H1 (cell line): Measurements from ENCODE around the gene SLC16A6. TPM values are rescaled to one million over a fixed set of nuclear protein-coding genes. Genes with fewer than 3 reads are reported as not detected.

Source experiments
- ASH2L ChIP-seq: fragments of 200-600, 300-600 bp; sonication (generic); IDR thresholded peaks from one replicate; pipeline ENCODE4 v1.7.1; 2017; ENCODE audit warnings: low read length
- BCL11A ChIP-seq, 2 experiments: IDR thresholded peaks; one replicate each; pipeline ENCODE4 v1.6.1; 2011; ENCODE audit warnings: low read depth in 2 of 2, low read length in 2 of 2, mild to moderate bottlenecking in 2 of 2
- CBX8 ChIP-seq: fragments of 300-800, 300-1000 bp; sonication (generic); IDR thresholded peaks from 2 replicates; pipeline ENCODE4 v1.7.1; 2016; ENCODE audit warnings: low read depth, low read length, borderline replicate concordance
- CEBPB ChIP-seq: IDR thresholded peaks from 2 replicates; pipeline ENCODE4 v1.6.1; 2012; ENCODE audit warnings: low read depth, low read length
- CHD1 ChIP-seq: IDR thresholded peaks from 2 replicates; pipeline ENCODE4 v1.6.1; 2012; ENCODE audit warnings: low read depth, low read length, improper control_type of control experiment
- CREB1 ChIP-seq: IDR thresholded peaks from 2 replicates; pipeline ENCODE4 v1.6.1; 2012; ENCODE audit warnings: inconsistent platforms
- GABPA ChIP-seq: IDR thresholded peaks from 2 replicates; pipeline ENCODE4 v1.6.1; 2011; ENCODE audit warnings: mild to moderate bottlenecking, low read length, moderate library complexity, borderline replicate concordance; ENCODE audit not compliant: insufficient read depth
- HDAC6 ChIP-seq: IDR thresholded peaks from one replicate; pipeline ENCODE4 v1.7.1; 2012; ENCODE audit warnings: low read depth, mild to moderate bottlenecking, inconsistent platforms, low read length, moderate library complexity
- JUN ChIP-seq: IDR thresholded peaks from 2 replicates; pipeline ENCODE4 v1.6.1; 2011; ENCODE audit warnings: low read depth, mild to moderate bottlenecking, improper control_type of control experiment, low read length
- JUND ChIP-seq: IDR thresholded peaks from 2 replicates; pipeline ENCODE4 v1.6.1; 2011; ENCODE audit warnings: mild to moderate bottlenecking, improper control_type of control experiment, low read length
- NRF1 ChIP-seq: IDR thresholded peaks from 2 replicates; pipeline ENCODE4 v1.6.1; 2011; ENCODE audit warnings: mild to moderate bottlenecking, low read depth, low read length, improper control_type of control experiment
- POU5F1 ChIP-seq: IDR thresholded peaks from 2 replicates; pipeline ENCODE4 v1.6.1; 2011; ENCODE audit warnings: low read depth, mild to moderate bottlenecking, low read length, moderate library complexity
- RAD21 ChIP-seq, 2 experiments: IDR thresholded peaks in 1 of 2; conservative IDR thresholded peaks in 1 of 2; 2 replicates each; pipeline ENCODE4 v1.6.1; 2011; ENCODE audit warnings: low read depth in 2 of 2, low read length in 2 of 2, improper control_type of control experiment in 1 of 2, inconsistent platforms in 1 of 2, mild to moderate bottlenecking in 1 of 2, moderate library complexity in 1 of 2
- SIN3A ChIP-seq, 2 experiments: IDR thresholded peaks in 1 of 2; conservative IDR thresholded peaks in 1 of 2; 2 replicates each; pipeline ENCODE4 v1.6.1; 2011 to 2012; ENCODE audit warnings: low read length in 2 of 2, improper control_type of control experiment in 1 of 2, low read depth in 1 of 2, mild to moderate bottlenecking in 1 of 2
- SP1 ChIP-seq: IDR thresholded peaks from 2 replicates; pipeline ENCODE4 v1.6.1; 2011; ENCODE audit warnings: low read depth, low read length
- TAF7 ChIP-seq: optimal IDR thresholded peaks from 2 replicates; pipeline ENCODE3; 2011; ENCODE audit warnings: low read depth, mild to moderate bottlenecking, inconsistent platforms, low read length, moderate library complexity, borderline replicate concordance
- TCF12 ChIP-seq: IDR thresholded peaks from 2 replicates; pipeline ENCODE4 v1.6.1; 2011; ENCODE audit warnings: low read depth, mild to moderate bottlenecking, low read length
- TEAD4 ChIP-seq: IDR thresholded peaks from 2 replicates; pipeline ENCODE4 v1.6.1; 2012; ENCODE audit warnings: low read depth, low read length, inconsistent platforms, mixed read lengths
- YY1 ChIP-seq: IDR thresholded peaks from 2 replicates; pipeline ENCODE4 v1.6.1; 2011; ENCODE audit warnings: low read depth, mild to moderate bottlenecking, low read length
- ZNF274 ChIP-seq: IDR thresholded peaks from 2 replicates; pipeline ENCODE4 v1.7.0; 2012; ENCODE audit warnings: low read length, borderline replicate concordance; ENCODE audit errors: extremely low read depth
- polyA plus RNA-seq, 7 experiments: library from polyadenylated mRNA; depleted of rRNA in 3 of 7; stranded (reverse) in 5 of 7; unstranded in 2 of 7; fragments of >200 nt in 5 of 7; fragments of 200-250 nt in 2 of 7; gene quantifications; 1 replicate in 5 of 7; 2 replicates in 1 of 7; 4 replicates in 1 of 7; pipeline versions ENCODE4 v1.2.1 to v1.2.3, GENCODE V29; 2011 to 2013; ENCODE audit warnings: missing spikeins in 2 of 7, mixed read lengths in 2 of 7
- total RNA-seq: library from RNA; stranded (reverse); fragmentation: NEBNext Ultra II Directional; extraction: Animal tissue kit (Norgen Biotek cat#: 25700); gene quantifications from 2 replicates; pipeline ENCODE4 v1.2.1, GENCODE V29; 2021
- TF ChIP-seq, protein P1 (sequence below): IDR thresholded peaks from 2 replicates; pipeline ENCODE4 v1.6.1; 2012; ENCODE audit warnings: low read length, inconsistent platforms
- TF ChIP-seq, protein P2 (sequence below): IDR thresholded peaks from 2 replicates; pipeline ENCODE4 v1.6.1; 2011; ENCODE audit warnings: low read depth, mild to moderate bottlenecking, low read length; ENCODE audit not compliant: insufficient read depth

Gene SLC16A6
- total and polyA plus RNA-seq, 2 of the 8 experiments (the other 6 are each of a cell fraction or from before 2014, with no cell fraction given): 0.17 to 0.22 TPM

DNA sequence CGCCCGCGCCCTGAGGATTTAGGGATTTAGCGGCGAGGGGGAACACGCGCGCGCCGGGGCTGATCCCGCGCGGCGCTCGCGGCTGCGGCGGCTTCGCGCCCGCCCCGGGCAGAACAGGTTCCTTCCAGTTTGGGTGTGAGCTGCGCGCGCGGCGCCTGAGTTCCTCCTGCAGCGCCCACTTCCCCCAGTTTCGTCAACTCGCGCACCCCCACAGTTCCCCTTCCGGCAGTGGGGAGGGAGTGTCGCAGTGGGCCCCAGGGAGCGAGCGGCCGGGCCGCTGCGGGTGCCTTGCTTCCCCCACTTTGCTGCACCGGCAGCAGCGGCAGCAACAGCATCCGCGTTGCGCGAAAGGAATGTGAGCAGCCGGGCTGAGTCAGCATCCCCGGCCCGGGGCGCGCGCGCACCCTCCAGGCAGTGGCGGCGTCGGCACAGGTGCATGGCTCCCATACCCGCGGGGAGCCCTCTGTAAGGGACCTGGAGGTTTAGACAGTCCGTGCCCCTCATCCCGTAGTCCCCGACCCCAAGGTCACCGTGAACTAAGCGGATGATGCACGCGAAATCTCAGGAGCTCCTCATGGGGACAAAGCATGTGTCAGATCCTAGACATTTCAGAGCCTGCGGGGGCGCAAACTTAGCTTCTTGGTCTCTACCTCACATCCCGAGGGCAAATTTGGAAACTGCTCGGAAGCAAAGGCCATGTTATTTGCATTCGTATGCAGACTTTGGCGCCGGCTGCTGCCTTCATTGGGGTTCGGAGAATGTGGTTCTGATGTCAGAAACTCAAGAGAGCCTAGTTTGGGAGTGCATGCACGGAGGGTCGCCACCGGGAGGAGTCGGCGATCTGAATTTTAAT is 1.1 kb upstream of the SLC16A6 start (continued):
- TF ChIP-seq YY1 (no peak), CHD1 (no peak), CREB1 (0 out of 2 replicates have a peak, but pooled peaks have one; percentile 4), TAF7 (peak; percentile 47), JUN (no peak), TCF12 (no peak), TEAD4 (peak; percentile 51; the same call in 1 of the 2 replicates), NRF1 (no peak), ZNF274 (no peak), CBX8 (no peak), GABPA (no peak), SIN3A (conservative IDR thresholded peaks at IDR 0.05 in 1 of 2, IDR thresholded peaks at IDR 0.05 in 1 of 2; ENCODE audit: low read depth in 1 of 2, low read length in 2 of 2) (no peak; a peak in 1 of 4 replicates), BCL11A (IDR thresholded peaks at IDR 0.05; ENCODE audit: low read depth in 2 of 2, low read length in 2 of 2) (no peak), RAD21 (IDR thresholded peaks at IDR 0.05 in 1 of 2, conservative IDR thresholded peaks at IDR 0.05 in 1 of 2; ENCODE audit: low read depth in 2 of 2, low read length in 2 of 2) (peak; percentile 24 to 46; a peak in 3 of 4 replicates), JUND (no peak), HDAC6 (no peak), POU5F1 (no peak), CEBPB (no peak), ASH2L (peak; percentile 83), SP1 (no peak)
- TF ChIP-seq, protein P1, sequence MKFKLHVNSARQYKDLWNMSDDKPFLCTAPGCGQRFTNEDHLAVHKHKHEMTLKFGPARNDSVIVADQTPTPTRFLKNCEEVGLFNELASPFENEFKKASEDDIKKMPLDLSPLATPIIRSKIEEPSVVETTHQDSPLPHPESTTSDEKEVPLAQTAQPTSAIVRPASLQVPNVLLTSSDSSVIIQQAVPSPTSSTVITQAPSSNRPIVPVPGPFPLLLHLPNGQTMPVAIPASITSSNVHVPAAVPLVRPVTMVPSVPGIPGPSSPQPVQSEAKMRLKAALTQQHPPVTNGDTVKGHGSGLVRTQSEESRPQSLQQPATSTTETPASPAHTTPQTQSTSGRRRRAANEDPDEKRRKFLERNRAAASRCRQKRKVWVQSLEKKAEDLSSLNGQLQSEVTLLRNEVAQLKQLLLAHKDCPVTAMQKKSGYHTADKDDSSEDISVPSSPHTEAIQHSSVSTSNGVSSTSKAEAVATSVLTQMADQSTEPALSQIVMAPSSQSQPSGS: no peak
- TF ChIP-seq, protein P2, sequence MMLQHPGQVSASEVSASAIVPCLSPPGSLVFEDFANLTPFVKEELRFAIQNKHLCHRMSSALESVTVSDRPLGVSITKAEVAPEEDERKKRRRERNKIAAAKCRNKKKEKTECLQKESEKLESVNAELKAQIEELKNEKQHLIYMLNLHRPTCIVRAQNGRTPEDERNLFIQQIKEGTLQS: no peak
